GM12873 (cell line): ENCODE measurements around the gene FAM83E.

ENCODE experiments used
- CTCF ChIP-seq: IDR thresholded peaks from 2 replicates; pipeline ENCODE4 v1.5.1; 2012; ENCODE audit warnings: low read depth, mild to moderate bottlenecking, moderate library complexity, low read length, control low read depth; ENCODE audit not compliant: insufficient read depth; ENCODE audit errors: missing control alignments

FAM83E gene

DNA sequence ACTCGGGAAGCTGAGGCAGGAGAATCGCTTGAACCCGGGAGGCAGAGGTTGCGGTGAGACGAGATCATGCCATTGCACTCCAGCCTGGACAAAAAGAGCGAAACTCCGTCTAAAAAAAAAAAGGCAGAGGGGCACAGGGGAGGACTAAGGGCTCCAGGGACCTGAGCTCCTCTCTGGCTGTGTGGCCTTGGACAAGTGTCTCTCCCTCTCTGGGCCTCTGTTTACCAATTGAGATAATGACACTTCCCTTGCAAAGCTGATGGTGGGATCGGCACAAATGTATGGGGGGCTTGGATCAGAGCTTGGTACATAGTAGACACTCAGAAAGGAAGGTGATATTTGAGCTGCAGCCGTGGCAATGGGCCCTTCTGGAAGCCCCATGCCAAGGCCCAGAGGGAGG, 19.7 kb downstream of the FAM83E start:
- no peak for TF ChIP-seq CTCF

DNA sequence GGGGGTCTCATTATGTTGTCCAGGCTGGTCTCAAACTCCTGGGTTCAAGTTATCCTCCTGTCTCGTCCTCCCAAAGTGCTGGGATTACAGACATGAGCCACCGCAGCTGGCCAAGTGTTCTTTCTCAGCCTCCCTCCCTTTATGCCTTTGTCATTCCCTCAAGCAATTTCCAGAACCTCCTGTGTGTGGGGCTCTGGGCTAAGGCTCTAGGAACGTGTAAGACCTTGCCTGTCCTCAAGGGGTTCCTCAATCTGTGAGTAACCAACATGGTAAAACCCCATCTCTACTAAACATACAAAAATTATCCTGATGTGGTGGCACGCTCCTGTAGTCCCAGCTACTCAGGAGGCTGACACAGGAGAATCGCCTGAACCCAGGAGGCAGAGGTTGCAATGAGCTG, 23.9 kb downstream of the FAM83E start:
- TF ChIP-seq CTCF = peak; percentile 16

DNA sequence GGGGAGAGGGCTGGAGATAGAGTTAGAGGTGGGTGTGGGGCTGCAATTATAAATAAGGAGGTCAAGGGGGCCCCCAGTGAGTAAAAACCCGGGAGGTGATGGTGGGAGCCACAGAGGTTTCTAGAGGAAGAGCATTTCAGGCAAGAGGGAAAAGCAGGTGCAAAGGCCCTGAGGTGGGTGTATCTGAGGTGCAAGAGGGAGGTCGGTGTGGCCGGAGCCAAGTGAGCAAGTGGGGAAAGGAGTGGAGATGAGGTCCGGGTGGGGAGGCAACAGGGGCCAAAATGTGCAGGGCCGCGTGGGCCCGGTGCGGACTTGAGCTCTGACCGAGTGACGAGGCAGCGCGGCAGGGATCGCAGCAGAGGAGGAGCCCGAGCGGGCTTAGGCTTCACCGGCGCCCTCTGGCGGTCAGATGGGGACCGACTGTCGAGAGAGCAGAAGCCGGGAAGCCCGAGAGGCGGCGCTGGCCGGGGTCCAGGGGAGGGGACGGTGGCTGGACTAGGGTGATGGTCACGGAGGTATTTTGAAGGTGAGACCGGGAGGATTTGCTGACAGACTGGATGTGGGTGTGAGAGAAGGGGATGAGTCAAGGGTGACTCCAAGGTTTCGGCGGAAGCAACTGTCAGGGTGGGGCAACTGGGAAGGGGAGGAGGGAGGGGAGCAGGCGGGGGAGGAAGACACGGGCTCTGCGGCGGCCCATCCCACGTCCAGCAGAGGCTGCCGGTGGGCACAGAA, 26.0 kb downstream of the FAM83E start:
- TF ChIP-seq CTCF = peak; percentile 94

DNA sequence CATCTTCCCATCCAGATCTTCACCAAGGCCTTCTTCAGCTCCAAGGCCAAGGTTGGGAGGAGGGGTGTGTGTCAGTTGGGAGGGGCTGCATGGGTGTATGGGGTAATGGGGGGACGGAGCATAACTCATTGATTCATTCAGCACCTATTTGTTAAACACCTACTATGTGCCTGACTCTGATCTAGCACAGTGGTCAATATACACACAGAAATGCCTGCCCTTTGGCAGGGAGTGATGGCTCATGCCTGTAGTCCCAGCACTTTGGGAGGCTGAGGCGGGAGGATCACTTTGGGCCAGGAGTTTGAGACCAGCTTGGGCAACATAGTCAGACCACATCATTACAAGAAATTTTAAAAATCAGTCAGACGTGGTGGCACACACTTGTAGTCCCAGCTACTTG, 27.5 kb downstream of the FAM83E start:
- TF ChIP-seq CTCF = no peak

GRCh38 chr19:48582168-48582567, 32.7 kb downstream of the FAM83E start:
- TF ChIP-seq CTCF = no peak

DNA sequence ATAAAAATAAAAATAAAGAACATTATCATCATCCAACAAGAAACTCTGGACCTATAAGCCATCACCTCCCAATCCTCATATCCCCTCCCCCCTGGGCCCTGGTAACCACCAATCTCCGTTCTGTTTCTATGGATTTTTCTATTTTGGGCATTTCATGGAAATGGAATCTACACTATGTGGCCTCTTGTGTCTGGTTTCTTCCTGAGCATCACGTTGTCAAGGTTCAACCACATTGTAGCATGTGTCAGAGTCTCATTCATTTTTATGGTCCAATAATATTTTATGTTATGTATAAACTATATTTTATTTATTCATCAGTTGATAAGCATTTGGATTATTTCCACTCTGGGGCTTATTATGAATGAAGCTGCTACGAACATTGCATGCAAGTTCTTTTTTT, 36.0 kb downstream of the FAM83E start:
- TF ChIP-seq CTCF = no peak

DNA sequence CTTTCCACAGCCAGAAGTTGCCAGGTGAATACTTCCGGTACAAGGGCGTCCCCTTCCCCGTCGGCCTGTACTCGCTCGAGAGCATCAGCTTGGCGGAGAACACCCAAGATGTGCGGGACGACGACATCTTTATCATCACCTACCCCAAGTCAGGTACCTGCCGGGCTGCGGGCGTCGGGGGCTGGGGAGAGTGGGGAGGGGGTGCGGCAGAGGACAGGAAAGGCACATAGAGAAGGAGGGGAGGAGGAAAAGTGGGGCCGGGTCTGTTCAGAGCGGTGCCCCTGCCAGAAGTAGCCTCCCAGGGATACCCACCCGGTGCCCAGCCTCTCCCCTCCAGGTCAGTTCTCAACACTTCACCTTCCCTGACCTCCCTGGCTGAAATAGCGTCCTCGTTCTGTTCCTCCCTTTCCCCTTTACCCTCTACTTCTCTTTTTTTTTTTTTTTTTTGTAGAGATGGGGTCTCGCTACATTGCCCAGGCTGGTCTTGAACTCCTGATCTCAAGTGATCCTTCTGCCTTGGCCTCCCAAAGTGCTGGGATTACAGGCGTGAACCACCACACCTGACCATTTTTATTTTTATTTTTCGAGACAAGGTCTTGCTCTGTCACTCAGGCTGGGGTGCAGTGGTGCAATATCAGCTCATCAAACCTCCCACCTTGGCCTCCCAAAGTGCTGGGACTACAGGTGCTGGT, 38.8 kb downstream of the FAM83E start:
- no peak for TF ChIP-seq CTCF
